Smooth muscle cell (in vitro differentiated cells): ENCODE results near the gene SPATA4. TPM values are rescaled to one million over a fixed set of nuclear protein-coding genes. Genes with fewer than 3 reads are reported as not detected.

Experiments
- DNase-seq: peaks from one replicate; lab custom pipeline; 2025; ENCODE audit not compliant: unreplicated experiment; lab: John Stamatoyannopoulos, UW
- H2AFZ ChIP-seq: fragments of 200-600 bp; sonication (generic); 2 replicates; pipeline ENCODE4 v1.6.0; 2016; ENCODE audit warnings: antibody characterized with exemption, low read depth, mild to moderate bottlenecking
- H3F3A ChIP-seq: fragments of 200-600 bp; sonication (generic); 2 replicates; pipeline ENCODE4 v1.6.0; 2017; ENCODE audit warnings: antibody characterized with exemption, low read depth
- H3K27ac ChIP-seq: fragments of 200-600 bp; sonication (generic); 2 replicates; pipeline ENCODE4 v1.5.1; 2016; ENCODE audit warnings: low read depth, mild to moderate bottlenecking
- H3K27me3 ChIP-seq: fragments of 200-600 bp; sonication (generic); 2 replicates; pipeline ENCODE4 v1.6.1; 2016; ENCODE audit warnings: low read depth, mild to moderate bottlenecking
- H3K36me3 ChIP-seq: fragments of 200-600 bp; sonication (generic); 2 replicates; pipeline ENCODE4 v1.5.1; 2016; ENCODE audit warnings: low read depth
- H3K4me1 ChIP-seq: fragments of 200-600 bp; sonication (generic); 2 replicates; pipeline ENCODE4 v1.5.1; 2016; ENCODE audit warnings: low read depth
- H3K4me2 ChIP-seq: fragments of 200-600 bp; sonication (generic); 2 replicates; pipeline ENCODE4 v1.6.0; 2016; ENCODE audit warnings: mild to moderate bottlenecking
- H3K4me3 ChIP-seq: fragments of 200-600 bp; sonication (generic); 2 replicates; pipeline ENCODE4 v1.5.1; 2016; ENCODE audit warnings: mild to moderate bottlenecking
- H3K79me2 ChIP-seq: fragments of 200-600 bp; sonication (generic); 2 replicates; pipeline ENCODE4 v1.6.0; 2016; ENCODE audit warnings: low read depth, mild to moderate bottlenecking
- H3K9ac ChIP-seq: fragments of 200-600 bp; sonication (generic); 2 replicates; pipeline ENCODE4 v1.6.0; 2016; ENCODE audit warnings: low read depth
- H3K9me3 ChIP-seq: fragments of 200-600 bp; sonication (generic); replicated peaks from 2 replicates; pipeline ENCODE4 v1.5.1; 2016; ENCODE audit warnings: low read depth
- H4K20me1 ChIP-seq: fragments of 200-600 bp; sonication (generic); 2 replicates; pipeline ENCODE4 v1.6.0; 2016; ENCODE audit warnings: low read depth
- CTCF ChIP-seq: fragments of 200-600 bp; sonication (generic); IDR thresholded peaks from 2 replicates; pipeline ENCODE4 v1.5.1; 2017; ENCODE audit warnings: borderline replicate concordance, mild to moderate bottlenecking, antibody characterized with exemption; ENCODE audit not compliant: insufficient read depth, poor library complexity, severe bottlenecking
- WGBS: methylation state at CpG from one replicate; pipeline ENCODE4 v1.1.7; 2016; ENCODE audit warnings: low lambda C conversion rate; 5-methylcytosine and 5-hydroxymethylcytosine counted together
- polyA plus RNA-seq: library from polyadenylated mRNA; unstranded; fragments of >200 nt; fragmentation: Nextera tagmentation; extraction: Ambion mirVana; gene quantifications from 2 replicates; pipeline ENCODE4 v1.2.1, GENCODE V29; 2016
- total RNA-seq: library from RNA; depleted of rRNA; stranded (reverse); fragments of >200 nt; gene quantifications from 2 replicates; pipeline ENCODE4 v1.2.3, GENCODE V29; 2014

SPATA4 gene
- total and polyA plus RNA-seq, 2 experiments from 2014 or later = not detected

DNA sequence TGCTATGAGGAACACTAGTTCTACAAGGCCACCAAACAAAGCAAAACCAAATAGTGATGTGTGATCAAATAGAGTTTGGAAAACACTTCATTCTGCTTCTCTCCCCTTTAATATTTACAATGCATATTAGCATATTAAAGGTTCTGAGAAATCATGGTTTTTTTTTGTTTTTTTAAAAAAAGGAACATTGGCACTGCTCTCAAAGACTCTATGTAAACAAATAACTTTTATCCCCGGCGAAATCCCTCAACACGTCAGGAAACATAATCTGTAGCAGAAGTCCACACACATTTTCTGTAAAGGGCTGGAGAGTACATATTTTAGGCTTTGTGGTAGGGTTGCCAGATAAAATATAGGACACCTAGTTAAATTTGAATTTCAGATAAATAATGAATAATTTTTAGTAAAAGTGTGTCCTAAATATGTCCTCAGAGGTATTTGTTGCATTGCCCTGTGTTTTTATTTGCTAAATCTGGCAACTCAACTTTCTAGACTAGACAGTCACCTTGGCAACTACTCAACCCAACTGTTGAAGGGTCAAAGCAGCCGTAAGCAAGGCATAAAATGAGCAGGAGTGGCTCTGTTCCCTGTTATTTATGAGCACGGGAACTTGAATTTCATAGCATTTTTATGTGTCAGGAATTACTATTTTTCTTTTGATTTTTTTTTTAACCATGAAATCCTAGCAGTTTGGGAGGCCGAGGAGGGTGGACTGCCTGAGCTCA lies 8.6 kb downstream of the SPATA4 start:
- no peak overlapping the region for H3K4me2 ChIP-seq
- H3K27ac ChIP-seq = no peak overlapping the region
- no peaks in the 10 kb centered on the region for H3K27me3 ChIP-seq
- no peaks in the 10 kb centered on the region for H4K20me1 ChIP-seq
- WGBS = 71% methylated on average over 6 of the region's 6 CpGs
- H3K9ac ChIP-seq = no peak overlapping the region
- H3K79me2 ChIP-seq = no peaks in the 10 kb centered on the region
- H3K36me3 ChIP-seq = no peaks in the 10 kb centered on the region
- DNase-seq = no peak
- H2AFZ ChIP-seq = no peak overlapping the region
- no peaks in the 10 kb centered on the region for H3K4me1 ChIP-seq
- H3F3A ChIP-seq = no peaks in the 10 kb centered on the region
- no peak overlapping the region for H3K4me3 ChIP-seq
- no peaks in the 10 kb centered on the region for H3K9me3 ChIP-seq
- no peak for TF ChIP-seq CTCF

- 62% methylated on average over 2 of the region's 2 CpGs for WGBS
- TF ChIP-seq CTCF = no peak
- DNase-seq = no peak
These were observed 9.3 kb downstream of the SPATA4 start for GRCh38 chr4:176186067-176186466.

GRCh38 chr4:176185051-176185450 lies 10.3 kb downstream of the SPATA4 start:
- H3K4me2 ChIP-seq = no peak overlapping the region
- H3K9me3 ChIP-seq = no peaks in the 10 kb centered on the region
- TF ChIP-seq CTCF = no peak
- H3K27ac ChIP-seq = no peak overlapping the region
- no peaks in the 10 kb centered on the region for H3K79me2 ChIP-seq
- no peak for DNase-seq
- WGBS = 38% methylated on average over 1 of the region's 1 CpG
- H3K36me3 ChIP-seq = no peaks in the 10 kb centered on the region
- no peak overlapping the region for H3K9ac ChIP-seq
- H3F3A ChIP-seq = no peaks in the 10 kb centered on the region
- no peak overlapping the region for H2AFZ ChIP-seq
- no peaks in the 10 kb centered on the region for H4K20me1 ChIP-seq
- no peak overlapping the region for H3K4me3 ChIP-seq
- no peaks in the 10 kb centered on the region for H3K4me1 ChIP-seq
- no peaks in the 10 kb centered on the region for H3K27me3 ChIP-seq

More at GRCh38 chr4:176186067-176186466, 9.3 kb downstream of the SPATA4 start:
- no peaks in the 10 kb centered on the region for H3K9me3 ChIP-seq
- H4K20me1 ChIP-seq = no peaks in the 10 kb centered on the region
- no peak overlapping the region for H2AFZ ChIP-seq
- H3K4me2 ChIP-seq = no peak overlapping the region
- H3F3A ChIP-seq = no peaks in the 10 kb centered on the region
- no peaks in the 10 kb centered on the region for H3K79me2 ChIP-seq
- H3K4me3 ChIP-seq = no peak overlapping the region
- no peak overlapping the region for H3K9ac ChIP-seq
- H3K27ac ChIP-seq = no peak overlapping the region
- H3K4me1 ChIP-seq = no peaks in the 10 kb centered on the region
- no peaks in the 10 kb centered on the region for H3K27me3 ChIP-seq
- H3K36me3 ChIP-seq = no peaks in the 10 kb centered on the region

- 94% methylated on average over 3 of the region's 3 CpGs for WGBS
- no peaks in the 10 kb centered on the region for H3F3A ChIP-seq
- no peak overlapping the region for H2AFZ ChIP-seq
- no peak overlapping the region for H3K9ac ChIP-seq
- no peak for DNase-seq
- H3K27ac ChIP-seq = no peak overlapping the region
- H3K79me2 ChIP-seq = no peaks in the 10 kb centered on the region
- no peak overlapping the region for H3K4me2 ChIP-seq
- H3K9me3 ChIP-seq = no peaks in the 10 kb centered on the region
- H3K36me3 ChIP-seq = no peaks in the 10 kb centered on the region
- no peak for TF ChIP-seq CTCF
- no peaks in the 10 kb centered on the region for H4K20me1 ChIP-seq
- H3K4me3 ChIP-seq = no peak overlapping the region
- no peaks in the 10 kb centered on the region for H3K27me3 ChIP-seq
- H3K4me1 ChIP-seq = no peaks in the 10 kb centered on the region
These were observed 32.3 kb downstream of the SPATA4 start for GRCh38 chr4:176163041-176163440.
